Fibroblast of lung (primary cell): ENCODE measurements around the gene FHIT.

ENCODE experiments used
- CTCF ChIP-seq, 2 donors: IDR thresholded peaks in 1 of 2; conservative IDR thresholded peaks in 1 of 2; 1 replicate in 1 of 2; 2 replicates in 1 of 2; pipeline ENCODE4 v1.5.1; 2011 to 2012; ENCODE audit warnings: low read length in 2 of 2, control low read depth in 1 of 2, inconsistent platforms in 1 of 2, low read depth in 1 of 2, mild to moderate bottlenecking in 1 of 2
- EZH2 ChIP-seq: IDR thresholded peaks from 2 replicates; pipeline ENCODE4 v1.5.1; 2012; ENCODE audit warnings: low read length, control low read depth, mild to moderate bottlenecking; ENCODE audit errors: missing control alignments

DNA sequence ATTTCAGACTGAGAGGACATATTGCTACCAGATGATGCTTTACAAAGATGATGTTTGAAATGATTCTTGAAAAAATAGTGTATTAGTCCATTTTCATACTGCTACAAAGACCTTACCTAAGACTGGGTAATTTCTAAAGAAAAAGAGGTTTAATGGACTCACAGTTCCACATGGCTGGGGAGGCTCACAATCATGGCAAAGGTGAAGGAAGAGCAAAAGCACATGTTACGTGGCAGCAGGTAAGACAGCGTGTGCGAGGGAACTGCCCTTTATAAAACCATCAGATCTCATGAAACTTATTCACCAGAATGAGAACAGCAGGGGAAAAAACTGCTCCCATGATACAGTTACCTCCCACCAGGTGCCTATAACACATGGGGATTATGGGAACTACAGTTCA lies 1543.0 kb downstream of the FHIT start:
- no peak for TF ChIP-seq CTCF (conservative IDR thresholded peaks at IDR 0.05 in 1 of 2, IDR thresholded peaks at IDR 0.05 in 1 of 2; ENCODE audit: low read depth in 1 of 2, low read length in 2 of 2)
- TF ChIP-seq EZH2: no peak
